A204.1 (cell line): ENCODE measurements around the gene SMIM20.
"Not testable (repeated sequence)": the region's sequence is repeated elsewhere in the genome, so short reads cannot be mapped to it uniquely, and the experiment has no call there.

Experiments used
- FAIRE-seq: peaks from 2 replicates; lab custom pipeline; 2012; peaks lifted over from hg19 to GRCh38; lab: Jason Lieb, UNC

Gene SMIM20

GRCh38 chr4:25913851-25914669 lies at the start of gene SMIM20:
TSS of gene SMIM20 (plus strand) at chr4:25914220. CDS start at chr4:25914314, 94 bp downstream.
- no peak for FAIRE-seq

- no peak for FAIRE-seq
These were observed 48.4 kb upstream of the SMIM20 start for GRCh38 chr4:25865586-25865985.

- not testable (repeated sequence) for FAIRE-seq
These were observed 47.6 kb upstream of the SMIM20 start for GRCh38 chr4:25866401-25866800.

- FAIRE-seq = no peak
These were observed 46.2 kb upstream of the SMIM20 start for GRCh38 chr4:25867781-25868294.

GRCh38 chr4:25870081-25870480 lies 43.9 kb upstream of the SMIM20 start:
- FAIRE-seq = no peak

GRCh38 chr4:25872851-25873631 lies 41.0 kb upstream of the SMIM20 start:
- FAIRE-seq = no peak

- no peak for FAIRE-seq
These were observed 40.3 kb upstream of the SMIM20 start for GRCh38 chr4:25873632-25874129.

DNA sequence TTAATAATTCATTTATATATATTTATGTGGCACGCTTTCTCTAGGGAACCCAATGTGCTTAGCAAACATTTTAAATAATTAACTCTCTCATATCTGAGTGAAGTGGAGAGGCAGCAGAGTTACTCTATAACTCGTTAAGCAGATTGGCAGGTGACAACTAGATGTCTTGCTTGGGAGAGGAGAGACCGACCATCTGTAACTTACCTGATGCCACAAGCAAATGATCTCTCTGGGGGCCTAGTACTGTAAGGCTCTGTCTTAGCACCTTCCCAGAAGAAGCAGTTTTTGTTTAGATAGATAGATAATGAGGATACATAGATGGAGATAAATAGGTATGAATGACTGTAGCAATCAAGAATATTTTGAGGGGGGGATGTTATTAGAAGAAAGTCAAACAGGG lies 39.4 kb upstream of the SMIM20 start:
- no peak for FAIRE-seq

DNA sequence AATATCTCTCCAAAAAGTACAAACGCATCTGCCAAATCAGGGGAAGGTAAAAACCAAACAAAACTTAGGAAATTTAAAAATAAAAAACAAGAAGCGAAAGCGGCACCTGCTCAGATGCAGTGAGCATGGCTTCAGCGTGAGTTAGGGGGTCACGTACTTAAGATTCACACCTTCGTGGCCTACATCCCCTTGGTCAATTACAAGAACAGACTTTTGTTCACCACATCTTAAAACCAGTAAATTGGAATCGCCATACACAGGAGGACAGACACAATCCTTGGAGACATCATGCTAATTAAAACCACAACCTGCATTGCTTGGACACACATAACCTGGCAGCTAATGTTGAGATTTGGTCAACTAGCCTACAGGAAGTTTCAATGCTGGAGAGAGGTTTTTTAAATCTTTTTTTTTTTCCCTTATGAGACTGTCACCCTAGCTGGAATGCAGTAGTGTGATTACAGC lies 38.7 kb upstream of the SMIM20 start:
- no peak for FAIRE-seq

GRCh38 chr4:25878676-25879075 lies 35.3 kb upstream of the SMIM20 start:
- no peak for FAIRE-seq

- FAIRE-seq = no peak
These were observed 34.9 kb upstream of the SMIM20 start for GRCh38 chr4:25879091-25879584.

GRCh38 chr4:25879587-25879986 lies 34.4 kb upstream of the SMIM20 start:
- FAIRE-seq = no peak

GRCh38 chr4:25879991-25880651 lies 33.9 kb upstream of the SMIM20 start:
- FAIRE-seq = no peak

- FAIRE-seq = no peak
These were observed 32.8 kb upstream of the SMIM20 start for GRCh38 chr4:25881193-25881592.

GRCh38 chr4:25882226-25882625 lies 31.8 kb upstream of the SMIM20 start:
- no peak for FAIRE-seq

- no peak for FAIRE-seq
These were observed 30.5 kb upstream of the SMIM20 start for GRCh38 chr4:25883565-25883964.

DNA sequence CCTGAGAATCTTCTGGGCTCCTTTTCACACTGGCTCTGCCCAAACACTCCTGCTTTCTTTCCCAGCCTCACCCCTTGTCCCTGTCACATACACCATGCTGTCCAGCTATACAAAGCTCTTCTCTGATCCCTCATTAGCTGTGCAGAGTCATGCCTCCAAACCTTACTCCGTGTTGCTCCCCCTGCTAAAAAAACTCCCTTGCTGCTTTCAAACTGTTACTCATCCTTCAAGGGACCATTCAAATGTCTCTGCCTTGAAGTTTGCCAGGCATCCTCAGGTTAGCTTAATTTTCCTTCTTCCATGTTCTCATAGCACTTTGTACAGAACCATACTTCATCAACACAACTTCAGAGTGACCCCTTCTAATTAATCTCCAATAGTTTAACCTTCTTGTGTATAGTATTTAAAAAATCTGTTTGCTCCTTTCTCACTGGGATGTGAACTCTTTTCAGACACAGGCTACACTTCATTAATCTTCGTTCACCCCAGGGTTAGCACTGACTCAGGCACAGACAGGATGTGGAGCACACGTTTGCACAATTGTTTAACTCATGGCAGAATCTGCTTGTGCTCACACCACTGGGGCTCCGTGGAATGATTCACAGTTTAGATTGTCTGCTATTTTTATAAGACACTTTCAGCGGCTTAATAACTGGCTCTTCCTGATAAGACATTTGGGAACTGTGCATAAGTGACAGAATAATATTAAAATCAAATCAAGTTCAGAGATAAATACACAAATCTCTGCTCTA lies 29.8 kb upstream of the SMIM20 start:
- no peak for FAIRE-seq

DNA sequence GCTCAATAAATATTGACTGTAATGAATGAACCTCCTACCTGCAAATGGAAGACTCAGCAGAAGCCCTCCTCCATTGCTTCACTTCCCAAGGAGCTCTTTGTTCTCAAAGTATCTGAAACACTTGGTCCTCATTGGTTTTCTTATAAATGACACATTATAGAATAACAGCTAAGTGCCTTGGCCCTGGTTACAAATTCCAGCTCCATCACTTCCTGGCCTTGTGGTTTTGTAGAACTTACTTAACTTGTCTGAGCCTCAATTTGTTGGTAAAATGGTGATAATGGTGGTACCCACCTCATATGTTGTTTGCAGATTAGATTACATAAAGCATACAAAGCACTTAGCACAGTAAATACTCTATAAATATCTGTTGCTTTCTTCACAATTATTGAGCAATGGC lies 25.2 kb upstream of the SMIM20 start:
- no peak for FAIRE-seq

DNA sequence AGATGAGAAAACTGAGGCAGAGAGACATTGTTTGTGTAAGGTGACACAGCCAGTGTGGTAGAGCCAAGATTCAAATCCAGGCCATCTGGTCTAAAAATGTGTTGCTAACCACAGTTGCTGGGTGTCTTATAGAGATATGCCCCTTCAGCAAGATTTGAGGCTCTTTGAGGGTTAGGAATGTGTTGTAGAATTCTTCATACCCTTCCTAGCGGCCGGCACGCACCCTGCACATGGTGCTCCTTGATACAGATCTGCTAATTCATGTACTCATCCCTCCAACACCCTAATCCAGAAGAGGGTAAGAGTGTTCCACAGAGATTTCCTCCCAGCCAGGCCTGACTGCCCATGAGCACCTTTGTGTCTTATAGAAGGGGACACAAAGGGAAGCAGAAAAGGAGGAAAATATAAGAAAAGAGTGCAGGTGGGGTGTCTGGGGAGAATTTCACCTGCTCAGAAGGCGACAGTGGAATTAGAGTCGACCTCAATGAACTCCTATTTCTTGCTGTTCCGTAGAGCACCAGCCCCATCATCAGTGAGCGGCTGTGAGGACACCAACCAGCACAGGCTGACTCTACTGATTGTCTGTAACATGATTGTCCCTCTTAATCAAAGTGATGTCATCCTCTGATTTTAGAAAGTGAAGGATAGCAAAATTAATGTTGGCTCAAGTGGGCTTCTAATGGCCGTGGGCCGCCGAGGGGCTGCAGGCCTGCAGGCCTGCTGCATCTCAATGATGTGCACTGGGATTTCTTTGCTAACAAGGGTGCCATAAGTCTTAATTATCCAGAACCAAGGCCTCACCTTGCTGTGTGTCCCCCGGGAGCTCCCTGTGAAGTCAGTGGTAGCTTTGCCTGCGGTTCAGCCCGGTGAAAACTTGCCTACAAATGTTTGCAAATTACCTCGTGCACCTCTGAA lies 24.2 kb upstream of the SMIM20 start:
- FAIRE-seq = no peak
